ENCODE results near the gene ABLIM1.

Gene ABLIM1

DNA sequence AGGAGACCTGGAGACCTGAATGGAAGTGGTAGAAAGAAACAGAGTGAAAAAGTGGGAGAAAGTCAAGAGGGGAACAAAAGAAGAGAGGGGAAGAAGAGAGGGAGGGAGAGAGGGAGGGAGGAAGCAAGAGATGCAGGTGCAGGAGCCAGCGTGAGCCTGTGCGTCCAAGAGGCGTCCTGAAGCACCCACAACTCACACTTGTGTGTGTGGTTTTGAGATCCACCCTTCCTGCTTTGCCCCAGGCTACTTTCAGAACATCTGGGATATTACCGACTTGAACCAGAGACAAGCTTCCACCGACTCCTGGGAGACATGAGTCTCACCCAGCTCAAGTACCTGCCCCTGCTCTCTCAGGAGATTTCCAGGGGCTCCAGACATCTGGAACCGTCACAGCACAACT, 263.5 kb downstream of the ABLIM1 start:
- DNase-seq (ENCODE audit: extremely low read depth, low read depth): no peak
- TF ChIP-seq, protein P1, sequence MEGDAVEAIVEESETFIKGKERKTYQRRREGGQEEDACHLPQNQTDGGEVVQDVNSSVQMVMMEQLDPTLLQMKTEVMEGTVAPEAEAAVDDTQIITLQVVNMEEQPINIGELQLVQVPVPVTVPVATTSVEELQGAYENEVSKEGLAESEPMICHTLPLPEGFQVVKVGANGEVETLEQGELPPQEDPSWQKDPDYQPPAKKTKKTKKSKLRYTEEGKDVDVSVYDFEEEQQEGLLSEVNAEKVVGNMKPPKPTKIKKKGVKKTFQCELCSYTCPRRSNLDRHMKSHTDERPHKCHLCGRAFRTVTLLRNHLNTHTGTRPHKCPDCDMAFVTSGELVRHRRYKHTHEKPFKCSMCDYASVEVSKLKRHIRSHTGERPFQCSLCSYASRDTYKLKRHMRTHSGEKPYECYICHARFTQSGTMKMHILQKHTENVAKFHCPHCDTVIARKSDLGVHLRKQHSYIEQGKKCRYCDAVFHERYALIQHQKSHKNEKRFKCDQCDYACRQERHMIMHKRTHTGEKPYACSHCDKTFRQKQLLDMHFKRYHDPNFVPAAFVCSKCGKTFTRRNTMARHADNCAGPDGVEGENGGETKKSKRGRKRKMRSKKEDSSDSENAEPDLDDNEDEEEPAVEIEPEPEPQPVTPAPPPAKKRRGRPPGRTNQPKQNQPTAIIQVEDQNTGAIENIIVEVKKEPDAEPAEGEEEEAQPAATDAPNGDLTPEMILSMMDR (IDR thresholded peaks at IDR 0.05; ENCODE audit: low read depth, low read length): no peak

DNA sequence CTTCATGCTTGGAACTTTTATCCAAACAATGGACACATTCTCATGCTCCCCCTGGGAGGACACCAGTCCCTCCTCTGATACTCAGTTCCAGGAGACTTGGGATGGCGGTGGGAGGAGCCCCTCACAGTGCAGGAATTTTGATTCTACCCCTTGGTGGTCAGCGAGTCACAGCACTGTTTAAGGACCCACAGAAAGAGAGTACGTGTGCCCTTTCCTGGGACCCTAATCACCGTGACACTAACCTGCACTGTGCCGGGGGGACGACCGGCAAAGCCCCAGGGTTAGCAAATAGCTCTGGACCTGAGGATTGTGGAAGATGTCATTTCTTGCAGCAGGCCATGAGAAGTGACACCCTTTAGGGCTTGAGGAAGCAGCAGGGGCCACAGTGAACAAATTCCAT, 264.2 kb downstream of the ABLIM1 start:
- no peak for DNase-seq (ENCODE audit: extremely low read depth, low read depth)

DNA sequence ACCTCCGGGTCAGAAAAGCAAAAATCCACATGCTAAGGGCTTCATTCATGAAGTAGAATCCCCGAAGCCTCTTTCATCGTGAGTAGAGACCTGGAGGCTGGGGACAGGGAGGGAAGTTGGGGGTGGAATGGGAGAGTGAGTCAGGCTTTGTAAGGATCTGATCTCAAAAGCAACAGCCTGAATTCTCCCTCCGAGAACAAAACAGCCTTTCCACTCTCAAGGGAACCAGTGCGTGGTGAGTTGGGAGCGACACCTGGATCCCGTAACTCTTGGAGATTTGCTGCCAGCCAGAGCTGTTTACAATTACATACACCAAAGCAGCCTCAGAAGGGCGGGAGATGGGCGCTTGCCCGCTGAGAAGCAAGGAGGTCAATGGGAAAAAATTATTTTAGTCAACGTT, 264.6 kb downstream of the ABLIM1 start:
- DNase-seq (ENCODE audit: extremely low read depth, low read depth): no peak
- TF ChIP-seq, protein P1 (IDR thresholded peaks at IDR 0.05; ENCODE audit: low read depth, low read length): no peak

More for the DNA sequence above, 264.2 kb downstream of the ABLIM1 start:
- TF ChIP-seq, protein P1 (IDR thresholded peaks at IDR 0.05; ENCODE audit: low read depth, low read length): no peak

DNA sequence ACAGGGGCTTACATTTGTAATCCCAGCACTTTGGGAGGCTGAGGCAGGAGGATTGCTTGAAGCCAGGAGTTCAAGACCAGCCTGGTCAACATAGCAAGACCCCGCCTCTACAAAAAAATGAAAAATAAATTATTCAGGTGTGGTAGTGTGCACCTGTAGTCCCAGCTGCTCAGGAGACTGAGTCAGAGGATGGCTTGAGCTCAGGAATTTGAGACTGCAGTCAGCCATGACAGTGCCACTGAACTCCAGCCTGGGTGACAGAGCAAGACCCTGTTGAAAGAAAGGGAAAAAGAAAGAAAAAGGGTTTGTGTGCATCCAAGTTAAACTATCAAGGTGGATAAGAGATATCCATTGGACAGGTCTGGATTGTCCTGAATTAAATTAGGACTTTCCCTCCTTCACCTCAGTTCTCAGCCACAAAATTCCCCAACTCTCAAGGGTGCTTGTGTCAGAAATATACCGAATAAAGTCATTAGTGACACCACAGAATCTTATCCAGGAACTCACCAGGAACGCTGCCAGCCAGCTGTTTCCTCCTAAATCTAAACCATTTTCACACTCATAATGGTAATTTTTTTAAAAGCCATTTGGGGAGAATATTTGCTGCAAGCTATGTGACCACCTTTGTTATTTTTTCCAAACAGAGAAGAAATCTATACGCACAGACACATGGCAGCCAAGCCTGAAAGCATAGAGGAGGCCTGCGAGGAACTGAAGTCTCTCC, 265.8 kb downstream of the ABLIM1 start:
- TF ChIP-seq, protein P1 (IDR thresholded peaks at IDR 0.05; ENCODE audit: low read depth, low read length): no peak
- no peak for DNase-seq (ENCODE audit: extremely low read depth, low read depth)

DNA sequence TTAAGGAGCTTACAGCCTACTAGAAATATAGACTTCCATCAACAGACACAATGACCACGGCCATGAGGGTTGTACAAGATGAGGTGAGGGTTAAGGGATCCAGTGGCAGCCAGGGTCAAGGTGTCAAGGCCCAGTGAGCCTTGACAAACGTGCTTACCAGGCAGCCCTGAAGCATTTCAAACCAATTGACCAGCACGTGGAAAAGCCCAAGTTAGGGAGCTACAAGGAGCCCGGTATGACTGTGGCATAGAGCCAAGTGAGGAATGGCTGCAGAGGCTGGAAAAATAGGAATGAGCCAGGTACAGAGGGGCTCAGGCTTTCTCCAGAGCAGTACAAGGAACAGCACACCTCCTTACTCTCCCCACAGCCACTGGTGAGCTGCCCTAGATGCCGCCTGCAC, 266.5 kb downstream of the ABLIM1 start:
- no peak for DNase-seq (ENCODE audit: extremely low read depth, low read depth)
- TF ChIP-seq, protein P1 (IDR thresholded peaks at IDR 0.05; ENCODE audit: low read depth, low read length): no peak

DNA sequence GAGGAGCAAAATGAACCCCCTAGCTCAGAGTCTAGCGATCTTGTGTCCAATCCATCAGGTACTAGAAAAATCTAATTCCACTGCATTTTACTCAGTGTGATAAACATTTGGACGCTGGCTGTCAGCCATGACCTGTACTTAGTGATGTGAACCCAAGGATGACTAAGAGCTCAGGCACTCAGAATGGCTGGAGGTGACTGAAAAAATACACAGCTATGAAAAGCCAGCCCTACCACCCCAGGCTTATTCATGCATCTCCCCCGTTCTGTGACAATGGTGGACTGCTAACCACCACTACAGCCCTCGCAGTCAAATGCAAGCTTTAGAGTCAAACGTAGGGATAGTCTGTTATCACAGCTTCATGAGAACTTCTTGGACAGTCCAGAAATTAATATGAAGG, 268.6 kb downstream of the ABLIM1 start:
- TF ChIP-seq, protein P1 (IDR thresholded peaks at IDR 0.05; ENCODE audit: low read depth, low read length): no peak
- DNase-seq (ENCODE audit: extremely low read depth, low read depth): no peak

DNA sequence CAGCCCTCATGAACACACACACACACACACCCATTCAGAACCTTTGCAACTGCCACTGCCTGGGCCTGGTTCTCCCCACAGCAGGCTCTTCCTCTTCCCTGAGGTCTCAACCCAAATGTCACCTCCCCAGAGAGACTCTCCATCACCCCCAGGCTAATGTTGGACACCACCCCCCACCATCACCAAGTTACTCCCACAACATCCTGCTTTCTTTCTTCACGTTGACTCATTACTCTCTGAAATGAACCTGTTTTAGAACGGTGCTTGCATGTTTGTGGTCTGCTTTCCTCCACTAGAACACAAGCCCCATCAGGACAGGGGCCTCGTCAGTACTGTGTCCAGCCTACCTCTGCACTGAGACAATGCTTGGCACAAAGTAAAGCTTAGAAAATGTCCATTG, 269.8 kb downstream of the ABLIM1 start:
- TF ChIP-seq, protein P1 (IDR thresholded peaks at IDR 0.05; ENCODE audit: low read depth, low read length): no peak
- DNase-seq (ENCODE audit: extremely low read depth, low read depth): no peak

Data from AG09319 (cell line).